ENCODE measurements around the gene RTN4RL1.

The RTN4RL1 gene

DNA sequence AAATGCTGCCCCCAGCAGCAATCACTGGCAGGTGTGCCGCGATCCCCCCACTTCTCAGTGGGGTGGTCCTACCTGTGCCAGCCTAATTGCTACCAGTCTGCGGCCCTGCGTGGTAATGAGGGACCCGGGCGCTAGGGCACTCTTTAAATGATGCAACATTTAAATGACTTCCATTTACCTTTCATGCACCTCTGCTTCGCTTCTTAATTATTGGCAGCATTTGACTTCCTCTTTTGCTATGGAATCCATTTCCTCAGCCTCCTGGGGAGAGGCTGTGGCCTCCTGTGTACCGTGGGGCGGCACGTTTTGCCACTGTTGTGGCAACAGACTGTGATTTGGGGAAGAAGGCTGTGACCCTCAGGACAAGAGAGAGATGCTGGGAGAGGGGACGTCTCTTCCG lies 109.2 kb downstream of the RTN4RL1 start:
- no peak overlapping the region for H3K9ac ChIP-seq (ENCODE audit: low read depth, low read length, poor library complexity, severe bottlenecking)
- H3K4me1 ChIP-seq (ENCODE audit: insufficient read depth, low read length, poor library complexity, severe bottlenecking): no peaks in the 10 kb centered on the region
- H3K9me3 ChIP-seq (ENCODE audit: insufficient read depth, low read depth, low read length): no peaks in the 10 kb centered on the region
- H3K36me3 ChIP-seq (ENCODE audit: insufficient read depth, low read length): no peaks in the 10 kb centered on the region
- H3F3A ChIP-seq (ENCODE audit: low read depth): no peaks in the 10 kb centered on the region
- TF ChIP-seq, protein P1, sequence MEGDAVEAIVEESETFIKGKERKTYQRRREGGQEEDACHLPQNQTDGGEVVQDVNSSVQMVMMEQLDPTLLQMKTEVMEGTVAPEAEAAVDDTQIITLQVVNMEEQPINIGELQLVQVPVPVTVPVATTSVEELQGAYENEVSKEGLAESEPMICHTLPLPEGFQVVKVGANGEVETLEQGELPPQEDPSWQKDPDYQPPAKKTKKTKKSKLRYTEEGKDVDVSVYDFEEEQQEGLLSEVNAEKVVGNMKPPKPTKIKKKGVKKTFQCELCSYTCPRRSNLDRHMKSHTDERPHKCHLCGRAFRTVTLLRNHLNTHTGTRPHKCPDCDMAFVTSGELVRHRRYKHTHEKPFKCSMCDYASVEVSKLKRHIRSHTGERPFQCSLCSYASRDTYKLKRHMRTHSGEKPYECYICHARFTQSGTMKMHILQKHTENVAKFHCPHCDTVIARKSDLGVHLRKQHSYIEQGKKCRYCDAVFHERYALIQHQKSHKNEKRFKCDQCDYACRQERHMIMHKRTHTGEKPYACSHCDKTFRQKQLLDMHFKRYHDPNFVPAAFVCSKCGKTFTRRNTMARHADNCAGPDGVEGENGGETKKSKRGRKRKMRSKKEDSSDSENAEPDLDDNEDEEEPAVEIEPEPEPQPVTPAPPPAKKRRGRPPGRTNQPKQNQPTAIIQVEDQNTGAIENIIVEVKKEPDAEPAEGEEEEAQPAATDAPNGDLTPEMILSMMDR (conservative IDR thresholded peaks at IDR 0.05; ENCODE audit: low read length): no peak
- TF ChIP-seq EZH2phosphoT487 (IDR thresholded peaks at IDR 0.05; ENCODE audit: borderline replicate concordance): no peak
- no peaks in the 10 kb centered on the region for H3K9me2 ChIP-seq (replicated peaks; ENCODE audit: low read depth, low read length)
- H2AFZ ChIP-seq (ENCODE audit: low read length): no peak overlapping the region
- H3K4me3 ChIP-seq (ENCODE audit: low read length, poor library complexity, severe bottlenecking): no peak overlapping the region
- H3K4me2 ChIP-seq (ENCODE audit: low read depth, low read length, poor library complexity, severe bottlenecking): no peak overlapping the region
- H3K79me2 ChIP-seq (ENCODE audit: insufficient read depth, low read length): no peaks in the 10 kb centered on the region
- H4K20me1 ChIP-seq (ENCODE audit: insufficient read depth, low read length, poor library complexity, severe bottlenecking): no peaks in the 10 kb centered on the region
- H3K27me3 ChIP-seq (ENCODE audit: insufficient read depth, low read length, poor library complexity, severe bottlenecking): no peaks in the 10 kb centered on the region

DNA sequence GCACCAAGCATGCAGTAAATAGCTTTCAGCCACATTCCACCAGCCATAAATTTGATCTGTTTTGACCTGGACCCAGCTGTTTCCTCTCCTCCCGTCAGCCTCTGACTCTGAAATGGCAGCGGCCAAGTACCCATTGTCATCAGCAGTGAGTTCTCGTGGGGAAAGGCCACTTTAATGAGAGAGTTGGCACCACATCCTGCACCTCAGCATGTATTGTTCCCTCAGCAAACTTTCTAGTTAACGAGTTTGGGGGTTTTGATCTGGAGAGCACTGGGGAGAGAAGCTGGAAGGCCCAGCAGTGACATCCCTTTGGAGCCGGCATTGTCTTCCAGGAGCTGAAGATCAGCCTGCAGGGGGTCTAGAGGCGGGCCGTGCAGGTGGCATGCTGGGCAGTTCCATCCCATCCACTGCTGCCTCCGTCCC lies 110.5 kb downstream of the RTN4RL1 start:
- TF ChIP-seq EZH2phosphoT487 (IDR thresholded peaks at IDR 0.05; ENCODE audit: borderline replicate concordance): no peak
- TF ChIP-seq, protein P1 (conservative IDR thresholded peaks at IDR 0.05; ENCODE audit: low read length): no peak
- Histone ChIP-seq H3K36me3 (ENCODE audit: insufficient read depth, low read length) (no peaks in the 10 kb centered on the region), H2AFZ (ENCODE audit: low read length) (no peak overlapping the region), H3K9me2 (replicated peaks; ENCODE audit: low read depth, low read length) (no peaks in the 10 kb centered on the region), H3K4me3 (ENCODE audit: low read length, poor library complexity, severe bottlenecking) (no peak overlapping the region), H3K9ac (ENCODE audit: low read depth, low read length, poor library complexity, severe bottlenecking) (no peak overlapping the region), H3K79me2 (ENCODE audit: insufficient read depth, low read length) (no peaks in the 10 kb centered on the region), H3K4me1 (ENCODE audit: insufficient read depth, low read length, poor library complexity, severe bottlenecking) (no peaks in the 10 kb centered on the region), H4K20me1 (ENCODE audit: insufficient read depth, low read length, poor library complexity, severe bottlenecking) (no peaks in the 10 kb centered on the region), H3K4me2 (ENCODE audit: low read depth, low read length, poor library complexity, severe bottlenecking) (no peak overlapping the region), H3K27me3 (ENCODE audit: insufficient read depth, low read length, poor library complexity, severe bottlenecking) (no peaks in the 10 kb centered on the region), H3K9me3 (ENCODE audit: insufficient read depth, low read depth, low read length) (no peaks in the 10 kb centered on the region), H3F3A (ENCODE audit: low read depth) (no peaks in the 10 kb centered on the region)

DNA sequence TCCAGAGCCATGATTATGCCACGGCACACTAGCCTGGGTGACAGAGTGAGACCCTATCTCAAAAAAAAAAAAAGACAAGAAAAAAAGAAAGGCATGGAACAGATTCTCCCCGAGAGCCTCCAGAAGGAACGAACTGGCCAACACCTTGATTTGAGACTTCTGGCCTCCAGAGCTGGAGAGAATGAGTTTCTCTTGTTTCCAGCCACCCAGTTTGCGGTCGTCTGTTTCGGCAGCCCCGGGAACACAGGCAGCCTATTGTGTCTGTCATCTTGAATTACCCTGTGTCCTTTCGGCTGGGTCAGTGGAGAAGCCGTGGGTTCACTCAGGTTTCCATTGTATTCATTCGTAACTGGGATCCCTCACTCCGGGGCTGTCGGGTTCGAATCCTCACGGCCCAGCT lies 111.4 kb downstream of the RTN4RL1 start:
- TF ChIP-seq, protein P1 (conservative IDR thresholded peaks at IDR 0.05; ENCODE audit: low read length): no peak
- no peak for TF ChIP-seq EZH2phosphoT487 (IDR thresholded peaks at IDR 0.05; ENCODE audit: borderline replicate concordance)
- Histone ChIP-seq H3K4me3 (ENCODE audit: low read length, poor library complexity, severe bottlenecking) (no peak overlapping the region), H3K27me3 (ENCODE audit: insufficient read depth, low read length, poor library complexity, severe bottlenecking) (no peaks in the 10 kb centered on the region)

More for the DNA sequence above, 111.4 kb downstream of the RTN4RL1 start:
- no peak overlapping the region for H2AFZ ChIP-seq (ENCODE audit: low read length)
- no peaks in the 10 kb centered on the region for H3K9me2 ChIP-seq (replicated peaks; ENCODE audit: low read depth, low read length)
- H3K4me2 ChIP-seq (ENCODE audit: low read depth, low read length, poor library complexity, severe bottlenecking): no peak overlapping the region
- no peaks in the 10 kb centered on the region for H3K36me3 ChIP-seq (ENCODE audit: insufficient read depth, low read length)
- no peak overlapping the region for H3K9ac ChIP-seq (ENCODE audit: low read depth, low read length, poor library complexity, severe bottlenecking)
- no peaks in the 10 kb centered on the region for H3K79me2 ChIP-seq (ENCODE audit: insufficient read depth, low read length)
- H3K4me1 ChIP-seq (ENCODE audit: insufficient read depth, low read length, poor library complexity, severe bottlenecking): no peaks in the 10 kb centered on the region
- no peaks in the 10 kb centered on the region for H3F3A ChIP-seq (ENCODE audit: low read depth)
- no peaks in the 10 kb centered on the region for H3K9me3 ChIP-seq (ENCODE audit: insufficient read depth, low read depth, low read length)
- H4K20me1 ChIP-seq (ENCODE audit: insufficient read depth, low read length, poor library complexity, severe bottlenecking): no peaks in the 10 kb centered on the region

Data from Loucy (cell line).